K562 (cell line): Measurements from ENCODE around the gene ZNF837. TPM values are rescaled to one million over a fixed set of nuclear protein-coding genes. Genes with fewer than 3 reads are reported as not detected.
A peak's percentile ranks its signal among the peaks of the same experiment; 100 is the strongest.

ENCODE experiments used
- ATAC-seq: fragments of 200-7000 bp; cut with Tn5 transposase; 3 replicates; pipeline ENCODE4 v1.9.1; 2020; ENCODE audit warnings: moderate library complexity
- BruUV-seq: library from RNA; stranded (reverse); fragments of 400-500 nt; replicated peaks from 2 replicates; lab custom pipeline; 2021; lab: Mats Ljungman, UMichigan
- CTCF ChIA-PET: fragments of 300-600 bp; formaldehyde crosslinking; extraction: SDS; loops from one replicate; lab custom pipeline; 2021; ENCODE audit warnings: low intra/inter-chr PET ratio; lab: Yijun Ruan, JAX
- POLR2A ChIA-PET: fragments of 300-600, 350-650 bp; sonication (Branson Sonifier 250); formaldehyde crosslinking; extraction: SDS; loops from one replicate; lab custom pipeline; 2021; ENCODE audit warnings: antibody characterized with exemption, inconsistent platforms; lab: Yijun Ruan, JAX
- DNase-seq, 4 experiments: peaks; one replicate each; pipeline versions ENCODE4 v3.0.0 to v3.0.0-alpha.2; 2011 to 2018; ENCODE audit warnings: low spot score in 3 of 4, mixed read lengths in 3 of 4; ENCODE audit errors: extremely low read depth in 1 of 4
- FAIRE-seq: peaks from 2 replicates; lab custom pipeline; 2011; peaks lifted over from hg19 to GRCh38; lab: Jason Lieb, UNC
- H2AFZ ChIP-seq: 2 replicates; pipeline ENCODE4 v1.6.0; 2011; ENCODE audit warnings: low read depth, low read length, control low read depth, inconsistent platforms
- H3K27ac ChIP-seq: fragments of 200-600 bp; 3 replicates; pipeline ENCODE4 v1.8.0; 2011; ENCODE audit warnings: low read depth, mild to moderate bottlenecking, control low read depth, inconsistent platforms, low read length, moderate library complexity, mixed read lengths; ENCODE audit errors: extremely low read depth
- H3K27me3 ChIP-seq, 2 experiments: fragments of 300-600 bp in 1 of 2; 2 replicates in 1 of 2; 3 replicates in 1 of 2; pipeline versions ENCODE4 v1.6.0 to v1.8.0; 2011; ENCODE audit warnings: inconsistent platforms in 2 of 2, low read length in 2 of 2, mild to moderate bottlenecking in 1 of 2, mixed read lengths in 1 of 2, moderate library complexity in 1 of 2; ENCODE audit not compliant: control insufficient read depth in 2 of 2, insufficient read depth in 2 of 2
- H3K36me3 ChIP-seq: fragments of 300-600 bp; 3 replicates; pipeline ENCODE4 v1.8.0; 2011; ENCODE audit warnings: mild to moderate bottlenecking, low read length, inconsistent platforms; ENCODE audit not compliant: control insufficient read depth, insufficient read depth
- H3K4me1 ChIP-seq, 2 experiments: fragments of 200-600 bp in 1 of 2; replicated peaks in 1 of 2; 2 replicates in 1 of 2; 3 replicates in 1 of 2; pipeline versions ENCODE4 v1.5.1 to v1.8.0; 2011; ENCODE audit warnings: inconsistent platforms in 2 of 2, low read length in 2 of 2, mild to moderate bottlenecking in 1 of 2, mixed read lengths in 1 of 2, moderate library complexity in 1 of 2; ENCODE audit not compliant: control insufficient read depth in 2 of 2, insufficient read depth in 2 of 2
- H3K4me2 ChIP-seq: 2 replicates; pipeline ENCODE4 v1.6.1; 2011; ENCODE audit warnings: low read length, control low read depth, inconsistent platforms, mixed read lengths; ENCODE audit not compliant: insufficient read depth
- H3K4me3 ChIP-seq: fragments of 200-600 bp; sonication (generic), shearing (Covaris generic); 2 replicates; pipeline ENCODE4 v1.5.1; 2016; ENCODE audit warnings: control low read depth, inconsistent platforms
- H3K79me2 ChIP-seq: fragments of 200-600 bp; 3 replicates; pipeline ENCODE4 v1.8.0; 2011; ENCODE audit warnings: low read length, inconsistent platforms; ENCODE audit not compliant: control insufficient read depth, insufficient read depth
- H3K9ac ChIP-seq, 2 experiments: 2 replicates each; pipeline versions ENCODE4 v1.6.0 to v1.6.1; 2011; ENCODE audit warnings: low read depth in 2 of 2, low read length in 2 of 2, control low read depth in 1 of 2, inconsistent platforms in 1 of 2, mild to moderate bottlenecking in 1 of 2, mixed read lengths in 1 of 2; ENCODE audit not compliant: insufficient read depth in 1 of 2
- H3K9me1 ChIP-seq: one replicate; pipeline ENCODE4 v1.6.0; 2011; ENCODE audit warnings: inconsistent platforms, mild to moderate bottlenecking, low read length, moderate library complexity; ENCODE audit not compliant: control insufficient read depth, insufficient read depth
- H3K9me3 ChIP-seq: replicated peaks from 2 replicates; pipeline ENCODE4 v1.5.1; 2011; ENCODE audit warnings: low read depth, low read length, inconsistent platforms; ENCODE audit not compliant: control insufficient read depth, insufficient read depth
- H4K20me1 ChIP-seq: replicated peaks from 2 replicates; pipeline ENCODE4 v1.6.1; 2011; ENCODE audit warnings: low read length, inconsistent platforms, mixed read lengths; ENCODE audit not compliant: control insufficient read depth, insufficient read depth
- CCNT2 ChIP-seq: IDR thresholded peaks from 2 replicates; pipeline ENCODE4 v1.6.1; 2011; ENCODE audit warnings: borderline replicate concordance, low read depth, mild to moderate bottlenecking, moderate library complexity, mixed read lengths, low read length; ENCODE audit not compliant: insufficient read length; ENCODE audit errors: extremely low read depth
- IFI16 ChIP-seq: fragments of 250-450 bp; sonication (Bioruptor Pico); IDR thresholded peaks from 2 replicates; pipeline ENCODE4 v2.1.2; 2022; ENCODE audit warnings: mild to moderate bottlenecking, inconsistent platforms
- RNF219 ChIP-seq: fragments of 250-450 bp; sonication (Bioruptor Pico); IDR thresholded peaks from 2 replicates; pipeline ENCODE4 v1.5.0; 2022; ENCODE audit warnings: mild to moderate bottlenecking
- TEAD4 ChIP-seq, 2 experiments: sonication (generic) in 1 of 2; formaldehyde crosslinking in 1 of 2; IDR thresholded peaks; 2 replicates each; pipeline versions ENCODE4 v1.6.1 to v1.8.0; 2012 to 2022; ENCODE audit warnings: borderline replicate concordance in 1 of 2, inconsistent platforms in 1 of 2, low read length in 1 of 2, mild to moderate bottlenecking in 1 of 2, missing genetic modification reagents in 1 of 2
- XRCC4 ChIP-seq: IDR thresholded peaks from one replicate; pipeline ENCODE4 v1.6.1; 2011; ENCODE audit not compliant: insufficient read depth, insufficient read length; ENCODE audit errors: extremely low read depth
- ZNF124 ChIP-seq: sonication (generic); formaldehyde crosslinking; IDR thresholded peaks from 2 replicates; pipeline ENCODE4 v1.8.1; 2022; ENCODE audit warnings: missing genetic modification reagents
- ZNF175 ChIP-seq: fragments of 200-800 bp; sonication (Bioruptor generic); IDR thresholded peaks from 2 replicates; pipeline ENCODE4 v1.6.1; 2016; ENCODE audit warnings: low read depth, mild to moderate bottlenecking, missing genetic modification characterization, missing compliant biosample characterization
- WGBS: fragments of 100-300 bp; shearing (Covaris generic); methylation state at CpG from one replicate; pipeline ENCODE4 v1.1.6; 2016; ENCODE audit warnings: low coverage, mixed read lengths; ENCODE audit not compliant: insufficient coverage; ENCODE audit errors: missing lambda C conversion rate; 5-methylcytosine and 5-hydroxymethylcytosine counted together
- in situ Hi-C: fragments of 300-500 bp; cut with MboI; formaldehyde crosslinking; loops from 4 replicates; pipeline ENCODE4 v1.15.0; 2018; ENCODE audit warnings: inconsistent platforms, mixed read lengths
- intact Hi-C: fragments of 100-400 bp; cut with micrococcal nuclease; formaldehyde crosslinking; loops from 2 replicates; pipeline ENCODE4 v1.14.2; 2022
- polyA plus RNA-seq, 8 experiments: library from polyadenylated mRNA; depleted of rRNA in 4 of 8; stranded (reverse) in 5 of 8; unstranded in 3 of 8; fragments of >200 nt; fragmentation: Nextera tagmentation in 2 of 8; fragmentation: Illumina TruSeq in 1 of 8; extraction: Ambion mirVana in 2 of 8; extraction: Trizol in 1 of 8; gene quantifications; 2 replicates each; pipeline versions ENCODE4 v1.2.1 to v1.2.3, GENCODE V29; 2011 to 2014; ENCODE audit warnings: inconsistent platforms in 1 of 8, missing spikeins in 1 of 8
- total RNA-seq, 7 experiments: library from RNA; depleted of rRNA in 6 of 7; stranded (reverse); fragments of >200 nt in 6 of 7; fragmentation: Illumina TruSeq in 2 of 7; extraction: Trizol in 2 of 7; gene quantifications; 2 replicates each; pipeline versions ENCODE4 v1.2.1 to v1.2.3, GENCODE V29; 2011 to 2021; ENCODE audit warnings: low replicate concordance in 1 of 7
- TF ChIP-seq, protein P1 (sequence below): sonication (generic); formaldehyde crosslinking; IDR thresholded peaks from 2 replicates; pipeline ENCODE4 v1.8.1; 2022; ENCODE audit warnings: missing genetic modification reagents

Gene ZNF837
- total and polyA plus RNA-seq, 9 of the 15 experiments (the other 6 are each of a cell fraction or from before 2014, with no cell fraction given): 0.11 to 2.1 (median 0.57) TPM; not detected in 4

DNA sequence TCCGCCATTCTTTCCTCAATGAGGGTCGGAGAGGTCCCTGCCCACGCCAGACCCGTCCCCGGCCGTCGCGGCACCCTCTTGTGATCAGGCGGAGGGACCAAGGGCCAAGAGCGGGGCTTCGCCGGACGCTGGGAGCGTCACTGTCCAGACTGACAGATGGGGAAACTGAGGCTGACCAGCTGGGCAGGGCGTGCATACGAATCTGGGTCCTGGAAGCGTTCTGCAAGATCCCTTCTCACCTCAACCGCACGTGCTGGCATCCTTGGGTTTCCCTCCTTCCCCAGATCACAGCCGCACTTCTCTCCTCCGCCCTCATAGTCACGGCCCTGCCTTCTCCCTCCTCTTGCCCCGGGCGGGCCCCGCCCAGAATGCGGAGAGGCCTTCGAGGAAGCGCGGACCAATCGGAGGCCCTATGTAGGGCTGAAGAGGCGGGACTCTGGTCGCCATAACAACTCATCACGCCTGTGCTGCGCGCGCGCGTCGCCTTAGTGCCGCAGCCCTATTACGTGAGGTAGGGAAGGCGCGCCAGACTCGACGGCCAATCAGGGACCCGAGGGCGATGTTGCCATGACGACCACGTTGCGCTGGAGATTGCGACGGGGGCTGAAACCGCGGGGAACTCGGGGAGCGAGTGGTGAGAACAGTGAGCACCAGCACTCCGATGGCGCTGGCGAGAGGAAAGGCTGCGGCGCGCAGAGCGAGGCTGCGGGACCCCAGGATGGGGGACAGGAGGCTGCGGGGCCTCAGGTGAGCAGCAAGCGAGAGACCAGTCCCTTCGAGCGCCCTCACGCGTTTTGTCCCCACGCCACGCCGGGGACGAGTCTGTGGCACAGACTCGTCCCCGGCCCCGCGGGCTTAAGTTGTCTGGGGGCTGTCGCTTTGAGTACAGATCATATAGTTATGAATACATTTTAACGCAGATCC is 20.3 kb upstream of the ZNF837 start:
- TSS peak; percentile 61 for BruUV-seq
- in situ Hi-C loops (no loop called here), intact Hi-C loops (loop anchor here (2.0 to 10.0 kb wide), 2 partner anchors 176 to 218 kb away; partner anchors contain the start of genes ZNF274 and ZNF544)
- ATAC-seq: peak; percentile 97
- Histone ChIP-seq H3K79me2 (peaks cover 24% of the 10 kb centered on the region), H3K27me3 (no peaks in the 10 kb centered on the region), H3K27ac (peak overlapping the region; percentile 70), H3K9me1 (no peaks in the 10 kb centered on the region), H3K4me1 (peaks cover 26 to 56% of the 10 kb centered on the region in 2 experiments), H3K9me3 (no peaks in the 10 kb centered on the region), H3K4me2 (peak overlapping the region; percentile 85), H3K9ac (peak overlapping the region; percentile 70 to 91), H3K36me3 (no peaks in the 10 kb centered on the region), H2AFZ (peak overlapping the region; percentile 90), H3K4me3 (peak overlapping the region; percentile 72), H4K20me1 (no peaks in the 10 kb centered on the region)
- ChIA-PET CTCF (no interaction called here), POLR2A (interaction anchor here (1.0 to 1.6 kb wide), 2 partner anchors 10 to 13 kb away, joined by 3 to 8 read pairs; no protein-coding TSS in a partner anchor)
- under 1% methylated on average over 69 of the region's 80 CpGs for WGBS
- FAIRE-seq: peak; percentile 100
- peak; percentile 97 to 100 (median 98) for DNase-seq
- TF ChIP-seq, protein P1, sequence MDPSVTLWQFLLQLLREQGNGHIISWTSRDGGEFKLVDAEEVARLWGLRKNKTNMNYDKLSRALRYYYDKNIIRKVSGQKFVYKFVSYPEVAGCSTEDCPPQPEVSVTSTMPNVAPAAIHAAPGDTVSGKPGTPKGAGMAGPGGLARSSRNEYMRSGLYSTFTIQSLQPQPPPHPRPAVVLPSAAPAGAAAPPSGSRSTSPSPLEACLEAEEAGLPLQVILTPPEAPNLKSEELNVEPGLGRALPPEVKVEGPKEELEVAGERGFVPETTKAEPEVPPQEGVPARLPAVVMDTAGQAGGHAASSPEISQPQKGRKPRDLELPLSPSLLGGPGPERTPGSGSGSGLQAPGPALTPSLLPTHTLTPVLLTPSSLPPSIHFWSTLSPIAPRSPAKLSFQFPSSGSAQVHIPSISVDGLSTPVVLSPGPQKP (CRISPR knock-in tag): no peak
- no peak for TF ChIP-seq RNF219 (CRISPR knock-in tag)
- no peak for TF ChIP-seq XRCC4
- TF ChIP-seq IFI16 (CRISPR knock-in tag): no peak
- TF ChIP-seq ZNF175 (CRISPR knock-in tag): no peak
- no peak for TF ChIP-seq TEAD4 (IDR thresholded peaks at IDR 0.05; ENCODE audit: low read length)
- no peak for TF ChIP-seq TEAD4 (CRISPR knock-in tag; IDR thresholded peaks at IDR 0.05; ENCODE audit: borderline replicate concordance)
- TF ChIP-seq ZNF124 (CRISPR knock-in tag): no peak
- TF ChIP-seq CCNT2: peak; percentile 48
